Measurements from ENCODE around the gene RPAP2.
"Not testable (repeated sequence)": the region's sequence is repeated elsewhere in the genome, so short reads cannot be mapped to it uniquely, and the experiment has no call there.

The RPAP2 gene

DNA sequence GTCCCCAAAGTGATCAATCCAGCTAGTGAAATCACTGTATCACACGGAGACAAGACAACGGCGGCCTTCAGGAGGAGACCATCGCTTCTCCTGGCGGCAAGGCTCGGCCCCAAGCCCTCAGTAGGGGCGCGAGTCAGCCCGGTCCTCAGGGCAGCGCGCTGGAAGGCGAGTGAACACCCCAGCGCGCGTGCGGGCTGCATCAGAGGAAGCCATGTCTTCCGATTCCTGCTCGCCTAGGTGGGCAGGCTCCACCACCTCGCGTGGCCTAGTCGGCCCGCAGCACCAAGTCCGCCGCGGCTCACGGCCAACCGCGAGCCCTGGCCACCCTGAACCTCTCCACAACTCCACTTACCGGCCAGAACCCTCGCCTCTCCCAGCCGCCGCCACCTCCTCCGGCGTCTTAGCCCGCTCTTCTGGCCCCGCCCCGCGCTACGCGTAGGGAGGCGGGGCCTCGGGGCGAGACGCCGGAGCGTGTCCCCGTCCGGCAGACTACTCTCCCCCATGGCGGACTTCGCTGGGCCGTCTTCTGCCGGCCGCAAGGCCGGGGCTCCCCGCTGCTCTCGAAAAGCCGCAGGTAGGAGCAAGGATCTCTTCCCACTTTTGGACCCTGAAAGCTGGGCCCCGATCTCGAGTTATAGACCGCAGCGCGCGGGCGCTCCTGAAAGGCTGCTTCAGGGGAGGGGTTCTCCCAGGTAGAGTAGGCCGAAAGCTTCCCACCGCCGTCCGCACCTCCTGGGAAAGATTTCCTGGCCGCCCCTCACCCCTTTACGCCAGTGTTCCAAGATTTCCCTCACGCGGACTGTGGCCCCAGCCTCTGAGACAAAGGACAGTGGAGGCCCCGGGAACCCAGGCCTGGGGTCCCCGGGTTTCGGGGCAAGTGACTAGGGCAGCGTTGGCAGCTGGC, at the start of gene RPAP2, which contains the start of gene GLMN:
TSS of gene RPAP2 (plus strand) at position 487 of the 904 bp plus-strand sequence. CDS start at position 502, 15 bp downstream.
TSS of gene GLMN (minus strand) at position 415 of the 904 bp plus-strand sequence. CDS start 988 bp downstream, outside the sequence.
- POLR2A ChIA-PET, result no interaction called here
- peak; percentile 14 for DNase-seq (ENCODE audit: low read depth, low spot score)
- TF ChIP-seq, protein P1, sequence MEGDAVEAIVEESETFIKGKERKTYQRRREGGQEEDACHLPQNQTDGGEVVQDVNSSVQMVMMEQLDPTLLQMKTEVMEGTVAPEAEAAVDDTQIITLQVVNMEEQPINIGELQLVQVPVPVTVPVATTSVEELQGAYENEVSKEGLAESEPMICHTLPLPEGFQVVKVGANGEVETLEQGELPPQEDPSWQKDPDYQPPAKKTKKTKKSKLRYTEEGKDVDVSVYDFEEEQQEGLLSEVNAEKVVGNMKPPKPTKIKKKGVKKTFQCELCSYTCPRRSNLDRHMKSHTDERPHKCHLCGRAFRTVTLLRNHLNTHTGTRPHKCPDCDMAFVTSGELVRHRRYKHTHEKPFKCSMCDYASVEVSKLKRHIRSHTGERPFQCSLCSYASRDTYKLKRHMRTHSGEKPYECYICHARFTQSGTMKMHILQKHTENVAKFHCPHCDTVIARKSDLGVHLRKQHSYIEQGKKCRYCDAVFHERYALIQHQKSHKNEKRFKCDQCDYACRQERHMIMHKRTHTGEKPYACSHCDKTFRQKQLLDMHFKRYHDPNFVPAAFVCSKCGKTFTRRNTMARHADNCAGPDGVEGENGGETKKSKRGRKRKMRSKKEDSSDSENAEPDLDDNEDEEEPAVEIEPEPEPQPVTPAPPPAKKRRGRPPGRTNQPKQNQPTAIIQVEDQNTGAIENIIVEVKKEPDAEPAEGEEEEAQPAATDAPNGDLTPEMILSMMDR (IDR thresholded peaks at IDR 0.05; ENCODE audit: insufficient read depth, low read length, missing control alignments), result peak; percentile 20
- peak within 1 kb of the TSS; percentile 79 for H3K4me3 ChIP-seq (ENCODE audit: low read depth, low read length)
- CTCF ChIA-PET, result interaction anchor here (0.8 to 5.4 kb wide), 9 partner anchors 8 to 367 kb away, joined by 3 to 41 read pairs (median 4); no protein-coding TSS in a partner anchor

DNA sequence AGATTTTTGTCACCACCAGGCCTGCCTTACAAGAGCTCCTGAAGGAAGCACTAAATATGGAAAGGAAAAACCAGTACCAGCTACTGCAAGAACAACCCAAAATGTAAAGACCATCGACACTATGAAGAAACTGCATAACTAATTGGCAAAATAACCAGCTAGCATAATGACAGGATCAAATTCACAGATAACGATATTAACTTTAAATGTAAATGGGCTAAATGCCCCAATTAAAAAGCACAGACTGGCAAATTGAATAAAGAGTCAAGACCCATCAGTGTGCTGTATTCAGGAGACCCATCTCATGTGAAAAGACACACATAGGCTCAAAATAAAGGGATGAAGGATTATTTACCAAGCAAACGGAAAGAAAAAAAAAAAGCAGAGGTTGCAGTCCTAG, 44.1 kb upstream of the RPAP2 start:
- DNase-seq (ENCODE audit: low read depth, low spot score); H3K4me3 ChIP-seq (ENCODE audit: low read depth, low read length); CTCF ChIA-PET; POLR2A ChIA-PET: not testable (repeated sequence)

DNA sequence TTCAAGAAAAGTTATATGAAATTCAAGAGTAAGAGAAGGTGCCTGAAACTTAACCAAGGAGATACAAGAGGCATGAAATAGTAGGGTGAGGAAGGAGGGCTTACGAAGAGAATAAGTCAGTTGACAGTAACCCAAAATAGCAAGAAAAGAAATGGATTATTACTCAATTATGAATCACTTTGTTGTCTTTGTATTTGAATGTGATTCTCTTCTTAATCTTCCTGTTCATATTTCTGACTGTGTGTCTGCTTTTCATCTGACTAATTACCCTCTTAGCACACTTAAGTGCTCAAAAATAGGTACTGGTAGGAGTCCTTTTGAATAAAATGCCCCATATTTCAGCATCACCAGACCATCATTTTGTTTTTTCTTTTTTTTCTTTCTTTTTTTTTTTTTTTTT, 39.5 kb upstream of the RPAP2 start:
- no peak for DNase-seq (ENCODE audit: low read depth, low spot score)
- ChIA-PET CTCF (no interaction called here), POLR2A (no interaction called here)
- TF ChIP-seq, protein P1 (IDR thresholded peaks at IDR 0.05; ENCODE audit: insufficient read depth, low read length, missing control alignments), result no peak
- no peak overlapping the region for H3K4me3 ChIP-seq (ENCODE audit: low read depth, low read length)

DNA sequence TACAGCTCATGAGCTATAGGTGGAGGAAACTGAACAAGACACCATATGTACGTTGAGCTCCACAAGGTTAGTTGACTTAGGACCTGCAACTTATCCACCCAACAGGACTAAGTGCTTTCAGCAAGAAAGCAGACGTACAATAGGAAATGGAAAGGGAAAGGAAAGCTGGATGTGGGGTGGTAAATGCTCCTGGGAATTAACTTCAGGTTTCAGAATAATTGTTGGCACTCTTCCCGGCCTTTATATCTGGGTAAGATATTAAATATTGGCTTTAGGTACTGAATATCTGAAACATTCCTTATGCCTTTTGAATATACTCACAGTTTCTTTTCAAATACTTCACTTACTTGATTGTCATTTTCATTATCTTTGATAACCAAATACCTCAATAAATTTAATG, 36.3 kb upstream of the RPAP2 start:
- POLR2A ChIA-PET, result no interaction called here
- TF ChIP-seq, protein P1 (IDR thresholded peaks at IDR 0.05; ENCODE audit: insufficient read depth, low read length, missing control alignments), result no peak
- DNase-seq (ENCODE audit: low read depth, low spot score), result no peak
- CTCF ChIA-PET, result interaction anchor here (1.9 kb wide), 1 partner anchor 37 kb away, joined by 6 read pairs; the partner anchor contains the start of genes GLMN and RPAP2
- no peak overlapping the region for H3K4me3 ChIP-seq (ENCODE audit: low read depth, low read length)

DNA sequence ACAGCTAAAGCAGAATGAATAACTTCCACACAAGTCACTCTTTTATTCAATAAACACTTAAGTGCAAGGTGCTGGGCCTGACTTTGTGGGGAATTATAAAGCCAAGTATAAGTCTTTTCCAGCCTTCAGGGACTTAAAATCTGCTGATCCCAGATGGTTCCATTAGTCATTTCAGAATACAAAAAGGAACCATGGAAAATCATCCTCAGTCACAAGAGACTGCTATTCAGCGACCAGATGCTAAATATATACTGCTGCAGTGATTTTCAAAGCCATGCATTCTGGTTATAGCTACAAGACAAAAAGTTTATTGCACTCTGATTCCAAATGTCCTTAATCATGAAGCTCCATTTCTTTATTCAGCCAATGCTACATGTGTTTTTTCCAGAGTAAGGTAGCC, 25.8 kb upstream of the RPAP2 start:
- POLR2A ChIA-PET, result interaction anchor here (0.7 kb wide), 1 partner anchor 344 kb away, joined by 4 read pairs; no protein-coding TSS in a partner anchor
- TF ChIP-seq, protein P1 (IDR thresholded peaks at IDR 0.05; ENCODE audit: insufficient read depth, low read length, missing control alignments), result no peak
- DNase-seq (ENCODE audit: low read depth, low spot score), result no peak
- H3K4me3 ChIP-seq (ENCODE audit: low read depth, low read length), result no peak overlapping the region
- CTCF ChIA-PET, result interaction anchor here (1.0 to 1.2 kb wide), 3 partner anchors 18 to 276 kb away, joined by 3 to 4 read pairs (median 3); no protein-coding TSS in a partner anchor

DNA sequence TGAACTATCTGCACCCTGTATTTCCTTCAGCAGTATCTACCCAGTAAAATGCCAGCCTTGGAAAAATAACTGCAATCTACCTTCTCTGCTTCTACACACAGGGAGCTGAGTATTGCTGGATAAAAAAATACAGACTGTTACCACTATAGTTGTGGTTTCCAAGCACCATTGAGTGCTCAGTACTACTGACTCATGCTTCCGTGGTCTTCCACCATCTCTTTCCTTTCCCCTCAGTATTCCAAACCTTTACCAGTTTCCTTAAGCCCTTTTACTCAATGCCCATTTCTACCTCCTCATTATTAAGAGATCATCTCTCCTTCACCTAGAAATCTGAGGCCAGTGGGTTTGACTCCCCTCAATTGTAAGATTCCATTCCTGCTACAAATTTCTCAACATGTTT, 23.9 kb upstream of the RPAP2 start:
- DNase-seq (ENCODE audit: low read depth, low spot score), result no peak
- POLR2A ChIA-PET, result no interaction called here
- CTCF ChIA-PET, result interaction anchor here (1.2 kb wide), 1 partner anchor 16 kb away, joined by 4 read pairs; no protein-coding TSS in a partner anchor
- H3K4me3 ChIP-seq (ENCODE audit: low read depth, low read length), result no peak overlapping the region
- TF ChIP-seq, protein P1 (IDR thresholded peaks at IDR 0.05; ENCODE audit: insufficient read depth, low read length, missing control alignments), result no peak
